Progenitor cell of endocrine pancreas (in vitro differentiated cells): ENCODE data around the gene CDYL. TPM values are rescaled to one million over a fixed set of nuclear protein-coding genes. Genes with fewer than 3 reads are reported as not detected.

Experiments used
- DNase-seq: peaks from one replicate; pipeline ENCODE4 v3.0.0; 2021; ENCODE audit warnings: low spot score; ENCODE audit not compliant: unreplicated experiment
- H3K27ac Mint-ChIP-seq: 2 replicates; pipeline ENCODE4 v1.8.0; 2021; ENCODE audit warnings: mild to moderate bottlenecking, moderate library complexity, mixed read lengths
- H3K27me3 Mint-ChIP-seq: 2 replicates; pipeline ENCODE4 v1.8.0; 2021; ENCODE audit warnings: mixed read lengths
- H3K36me3 Mint-ChIP-seq: 2 replicates; pipeline ENCODE4 v1.8.0; 2022; ENCODE audit warnings: mixed read lengths; ENCODE audit not compliant: insufficient read depth
- H3K4me1 Mint-ChIP-seq: 2 replicates; pipeline ENCODE4 v1.8.0; 2021; ENCODE audit warnings: low read depth, mixed read lengths
- H3K4me3 Mint-ChIP-seq: 2 replicates; pipeline ENCODE4 v1.8.0; 2021; ENCODE audit warnings: low read depth, mild to moderate bottlenecking, moderate library complexity, mixed read lengths
- H3K9me3 Mint-ChIP-seq: 2 replicates; pipeline ENCODE4 v1.8.0; 2021; ENCODE audit warnings: low read depth, mixed read lengths
- CTCF ChIP-seq: fragments of 200-600 bp; sonication (generic); IDR thresholded peaks from one replicate; pipeline ENCODE4 v1.5.0; 2021; ENCODE audit warnings: antibody characterized with exemption, mild to moderate bottlenecking; ENCODE audit not compliant: unreplicated experiment
- total RNA-seq: library from RNA; stranded (reverse); gene quantifications from 2 replicates; pipeline ENCODE4 v1.2.1, GENCODE V29; 2021

CDYL gene
- total RNA-seq, 1 donor from 2014 or later = 78.3 TPM

GRCh38 chr6:4983322-4983721 lies 207.1 kb downstream of the CDYL start:
- H3K4me3 Mint-ChIP-seq = no peak overlapping the region
- H3K9me3 Mint-ChIP-seq = peaks cover 8% of the 10 kb centered on the region
- no peak for DNase-seq
- H3K36me3 Mint-ChIP-seq = peaks cover 3% of the 10 kb centered on the region
- H3K27me3 Mint-ChIP-seq = peaks cover 5% of the 10 kb centered on the region
- TF ChIP-seq CTCF = no peak
- H3K4me1 Mint-ChIP-seq = no peaks in the 10 kb centered on the region
- H3K27ac Mint-ChIP-seq = no peak overlapping the region

- Mint-ChIP-seq H3K36me3 (peaks cover 7% of the 10 kb centered on the region), H3K27ac (no peak overlapping the region), H3K9me3 (peaks cover 10% of the 10 kb centered on the region), H3K4me3 (no peak overlapping the region), H3K27me3 (peaks cover 5% of the 10 kb centered on the region), H3K4me1 (peaks cover 2% of the 10 kb centered on the region)
- no peak for DNase-seq
- TF ChIP-seq CTCF = no peak
Measured at GRCh38 chr6:4986999-4987398, 210.8 kb downstream of the CDYL start.

GRCh38 chr6:4987432-4987831 lies 211.2 kb downstream of the CDYL start:
- H3K27ac Mint-ChIP-seq = no peak overlapping the region
- H3K4me3 Mint-ChIP-seq = no peak overlapping the region
- peaks cover 5% of the 10 kb centered on the region for H3K27me3 Mint-ChIP-seq

GRCh38 chr6:4994741-4995140 lies 218.5 kb downstream of the CDYL start:
- H3K4me3 Mint-ChIP-seq = no peak overlapping the region

More at GRCh38 chr6:4987432-4987831, 211.2 kb downstream of the CDYL start:
- TF ChIP-seq CTCF = no peak
- Mint-ChIP-seq H3K9me3 (peaks cover 10% of the 10 kb centered on the region), H3K4me1 (peaks cover 2% of the 10 kb centered on the region), H3K36me3 (peaks cover 7% of the 10 kb centered on the region)
- no peak for DNase-seq

GRCh38 chr6:4997862-4998261 lies 221.7 kb downstream of the CDYL start:
- Mint-ChIP-seq H3K36me3 (peaks cover 3% of the 10 kb centered on the region), H3K27ac (no peak overlapping the region), H3K9me3 (no peaks in the 10 kb centered on the region), H3K27me3 (no peaks in the 10 kb centered on the region), H3K4me1 (no peaks in the 10 kb centered on the region), H3K4me3 (no peak overlapping the region)
- no peak for TF ChIP-seq CTCF
- no peak for DNase-seq

More at GRCh38 chr6:4994741-4995140, 218.5 kb downstream of the CDYL start:
- Mint-ChIP-seq H3K36me3 (peaks cover 7% of the 10 kb centered on the region), H3K27me3 (no peaks in the 10 kb centered on the region), H3K27ac (no peak overlapping the region), H3K4me1 (peaks cover 2% of the 10 kb centered on the region), H3K9me3 (peaks cover 10% of the 10 kb centered on the region)
- DNase-seq = no peak
- TF ChIP-seq CTCF = no peak
